Measurements from ENCODE around the gene AUTS2. TPM values are rescaled to one million over a fixed set of nuclear protein-coding genes. Genes with fewer than 3 reads are reported as not detected.

Gene AUTS2
- total RNA-seq, result 0.54 and 0.69 TPM in 2 replicates

DNA sequence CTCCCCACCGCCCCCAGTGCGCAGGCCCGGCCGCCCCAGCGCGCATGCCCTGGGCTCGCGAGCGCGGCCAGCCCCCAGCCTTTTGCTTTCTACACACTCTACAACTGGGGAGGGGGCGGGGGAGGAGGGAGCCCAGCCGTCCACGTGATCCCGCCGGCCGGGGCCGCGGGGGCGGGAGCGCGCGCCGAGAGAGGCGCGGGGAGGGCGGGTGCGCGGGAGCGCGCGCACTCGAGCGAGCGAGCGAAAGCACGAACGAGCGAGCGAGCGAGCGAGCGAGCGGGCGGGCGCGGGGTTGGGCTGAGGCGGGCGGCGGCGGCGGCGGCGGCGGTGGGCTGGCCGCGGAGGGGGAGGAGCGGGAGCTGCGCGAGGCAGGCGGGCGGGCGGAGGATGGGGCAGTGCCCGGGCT, at the start of gene AUTS2:
AUTS2 (plus strand) TSS at position 395 of the 406 bp plus-strand sequence. CDS start 1,179 bp downstream, outside the sequence.

